Measurements from ENCODE around the gene ADAM17. TPM values are rescaled to one million over a fixed set of nuclear protein-coding genes. Genes with fewer than 3 reads are reported as not detected.

Gene ADAM17
- total and polyA plus RNA-seq, 9 of the 15 experiments (the other 6 are each of a cell fraction or from before 2014, with no cell fraction given) = 5.8 to 30.0 (median 19.0) TPM

DNA sequence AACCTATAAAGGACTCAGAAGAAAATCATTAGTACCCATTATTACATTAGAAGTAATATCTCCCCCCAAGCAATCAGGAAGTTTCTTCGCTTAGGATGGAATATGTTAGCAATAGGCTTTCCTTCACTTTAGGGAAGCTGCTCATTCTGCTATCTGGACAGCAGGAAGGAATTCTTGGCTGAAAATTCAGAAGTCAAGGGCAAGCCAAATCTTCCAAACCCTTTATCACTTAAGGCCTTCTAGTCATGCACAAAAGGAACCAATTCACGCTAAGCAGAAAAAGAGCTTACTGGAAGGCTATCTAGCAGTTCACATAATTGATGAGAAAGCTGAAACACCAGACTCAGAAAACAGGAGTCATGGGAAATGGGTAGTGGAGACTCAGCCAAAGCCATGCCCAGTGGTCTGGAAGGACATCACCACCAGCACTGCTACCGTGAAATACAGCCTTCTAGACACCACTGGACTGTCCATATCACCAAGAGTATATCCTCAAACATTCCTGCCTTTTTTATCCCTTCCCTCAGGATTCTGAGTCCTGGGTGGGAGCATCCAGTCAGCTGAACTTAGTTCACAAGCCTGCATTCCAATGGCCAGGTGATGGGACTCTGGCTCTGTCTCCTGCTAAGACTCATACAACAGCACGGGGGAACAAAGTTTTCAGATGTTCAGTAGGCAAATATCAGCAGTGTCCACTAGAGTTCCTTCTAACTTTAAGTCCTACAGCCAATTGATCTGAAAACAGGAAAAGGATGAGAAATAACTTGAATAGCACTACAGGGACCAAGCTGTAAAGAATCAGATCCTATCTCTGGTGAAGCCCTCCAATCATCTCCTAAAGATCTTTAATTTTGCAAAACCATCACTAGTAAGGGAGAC is 14.8 kb upstream of the ADAM17 start:
- Histone ChIP-seq H3K27me3 (ENCODE audit: control insufficient read depth in 2 of 2, insufficient read depth in 2 of 2, low read length in 2 of 2) (no peaks in the 10 kb centered on the region), H3K9me1 (ENCODE audit: control insufficient read depth, insufficient read depth, low read length) (no peaks in the 10 kb centered on the region), H3K27ac (ENCODE audit: extremely low read depth, low read depth, low read length) (no peak overlapping the region), H3K9ac (ENCODE audit: insufficient read depth in 1 of 2, low read depth in 2 of 2, low read length in 2 of 2) (no peak overlapping the region), H3K36me3 (ENCODE audit: control insufficient read depth, insufficient read depth, low read length) (no peaks in the 10 kb centered on the region), H2AFZ (ENCODE audit: low read depth, low read length) (no peak overlapping the region), H3K4me2 (ENCODE audit: insufficient read depth, low read length) (no peak overlapping the region), H3K9me3 (replicated peaks; ENCODE audit: control insufficient read depth, insufficient read depth, low read depth, low read length) (no peaks in the 10 kb centered on the region), H3K4me1 (replicated peaks in 1 of 2; ENCODE audit: control insufficient read depth in 2 of 2, insufficient read depth in 2 of 2, low read length in 2 of 2) (peaks cover 0 to 13% of the 10 kb centered on the region in 2 experiments; a peak in 2 of 5 replicates), H3K4me3 (no peak overlapping the region), H4K20me1 (replicated peaks; ENCODE audit: control insufficient read depth, insufficient read depth, low read length) (no peaks in the 10 kb centered on the region), H3K79me2 (ENCODE audit: control insufficient read depth, insufficient read depth, low read length) (no peaks in the 10 kb centered on the region)
- BruUV-seq (replicated peaks) = no TSS peak
- ATAC-seq (peak; percentile 70), FAIRE-seq (peak; percentile 58), DNase-seq (ENCODE audit: extremely low read depth in 1 of 4, low spot score in 3 of 4) (no peak)
- ChIA-PET CTCF (ENCODE audit: low intra/inter-chr PET ratio) (no interaction called here), POLR2A (interaction anchor here (1.0 to 1.2 kb wide), 3 partner anchors 9 to 50 kb away, joined by 3 to 8 read pairs (median 5); partner anchors contain the start of gene ADAM17)
- intact Hi-C loops (cut with micrococcal nuclease) = loop anchor here (5.0 kb wide), 1 partner anchor 167 kb away; no protein-coding TSS in a partner anchor
- in situ Hi-C loops (cut with MboI) = no loop called here
- 42% methylated on average over 4 of the region's 4 CpGs for WGBS (ENCODE audit: insufficient coverage, low coverage, missing lambda C conversion rate)
- TF ChIP-seq PCBP2 (IDR thresholded peaks at IDR 0.05; ENCODE audit: low read depth, low read length, poor library complexity, severe bottlenecking) = no peak
- TF ChIP-seq, protein P1, sequence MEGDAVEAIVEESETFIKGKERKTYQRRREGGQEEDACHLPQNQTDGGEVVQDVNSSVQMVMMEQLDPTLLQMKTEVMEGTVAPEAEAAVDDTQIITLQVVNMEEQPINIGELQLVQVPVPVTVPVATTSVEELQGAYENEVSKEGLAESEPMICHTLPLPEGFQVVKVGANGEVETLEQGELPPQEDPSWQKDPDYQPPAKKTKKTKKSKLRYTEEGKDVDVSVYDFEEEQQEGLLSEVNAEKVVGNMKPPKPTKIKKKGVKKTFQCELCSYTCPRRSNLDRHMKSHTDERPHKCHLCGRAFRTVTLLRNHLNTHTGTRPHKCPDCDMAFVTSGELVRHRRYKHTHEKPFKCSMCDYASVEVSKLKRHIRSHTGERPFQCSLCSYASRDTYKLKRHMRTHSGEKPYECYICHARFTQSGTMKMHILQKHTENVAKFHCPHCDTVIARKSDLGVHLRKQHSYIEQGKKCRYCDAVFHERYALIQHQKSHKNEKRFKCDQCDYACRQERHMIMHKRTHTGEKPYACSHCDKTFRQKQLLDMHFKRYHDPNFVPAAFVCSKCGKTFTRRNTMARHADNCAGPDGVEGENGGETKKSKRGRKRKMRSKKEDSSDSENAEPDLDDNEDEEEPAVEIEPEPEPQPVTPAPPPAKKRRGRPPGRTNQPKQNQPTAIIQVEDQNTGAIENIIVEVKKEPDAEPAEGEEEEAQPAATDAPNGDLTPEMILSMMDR (IDR thresholded peaks at IDR 0.05 in 2 of 3, conservative IDR thresholded peaks at IDR 0.05 in 1 of 3; ENCODE audit: insufficient read depth in 2 of 3, low read depth in 1 of 3, low read length in 3 of 3) = peak in 1 of 3 experiments; percentile 26; a peak in 2 of 6 replicates
- TF ChIP-seq RAD21 (CRISPR knock-in tag; conservative IDR thresholded peaks at IDR 0.05 in 1 of 2, IDR thresholded peaks at IDR 0.05 in 1 of 2) = peak in 1 of 2 experiments; percentile 33; a peak in 1 of 4 replicates
